Liver (tissue), 3 donors: ENCODE results near the gene RABIF.

ENCODE experiments used
- ATF3 ChIP-seq: IDR thresholded peaks from 2 replicates; pipeline ENCODE4 v1.6.1; 2016; ENCODE audit warnings: antibody characterized with exemption
- EGR1 ChIP-seq, 2 donors: IDR thresholded peaks; 2 replicates each; pipeline ENCODE4 v1.6.1; 2016 to 2018; ENCODE audit warnings: antibody characterized with exemption in 2 of 2, low read depth in 2 of 2
- FOXA1 ChIP-seq: IDR thresholded peaks from 2 replicates; pipeline ENCODE4 v1.6.1; 2016; ENCODE audit warnings: antibody characterized with exemption
- GABPA ChIP-seq, 2 donors: IDR thresholded peaks in 1 of 2; conservative IDR thresholded peaks in 1 of 2; 2 replicates each; pipeline ENCODE4 v1.6.1; 2016; ENCODE audit warnings: antibody characterized with exemption in 2 of 2, mild to moderate bottlenecking in 1 of 2, moderate library complexity in 1 of 2
- HNF4G ChIP-seq: IDR thresholded peaks from 2 replicates; pipeline ENCODE4 v1.6.1; 2016; ENCODE audit warnings: antibody characterized with exemption
- JUND ChIP-seq, 2 donors: IDR thresholded peaks; 2 replicates each; pipeline ENCODE4 v1.6.1; 2016; ENCODE audit warnings: antibody characterized with exemption in 2 of 2
- RAD21 ChIP-seq, 2 donors: IDR thresholded peaks; 2 replicates each; pipeline ENCODE4 v1.6.1; 2016; ENCODE audit warnings: antibody characterized with exemption in 2 of 2, mild to moderate bottlenecking in 2 of 2
- REST ChIP-seq: IDR thresholded peaks from 2 replicates; pipeline ENCODE4 v1.6.1; 2016; ENCODE audit warnings: antibody characterized with exemption, mild to moderate bottlenecking
- SP1 ChIP-seq: IDR thresholded peaks from 2 replicates; pipeline ENCODE4 v1.6.1; 2018; ENCODE audit warnings: antibody characterized with exemption, mild to moderate bottlenecking
- TAF1 ChIP-seq: conservative IDR thresholded peaks from 2 replicates; pipeline ENCODE4 v1.6.1; 2016; ENCODE audit warnings: antibody characterized with exemption, mild to moderate bottlenecking
- YY1 ChIP-seq: IDR thresholded peaks from 2 replicates; pipeline ENCODE4 v1.6.1; 2016; ENCODE audit warnings: antibody characterized with exemption, mild to moderate bottlenecking
- TF ChIP-seq, protein P1 (sequence below): fragments of 150-350 bp; IDR thresholded peaks from 2 replicates; pipeline ENCODE4 v1.5.1; 2017; ENCODE audit warnings: improper control_type of control experiment, low read depth, low read length; ENCODE audit not compliant: missing input control
- TF ChIP-seq, protein P2 (sequence below): IDR thresholded peaks from 2 replicates; pipeline ENCODE4 v1.6.1; 2016; ENCODE audit warnings: antibody characterized with exemption
- donor health status: healthy.
- donor health status: healthy.

DNA sequence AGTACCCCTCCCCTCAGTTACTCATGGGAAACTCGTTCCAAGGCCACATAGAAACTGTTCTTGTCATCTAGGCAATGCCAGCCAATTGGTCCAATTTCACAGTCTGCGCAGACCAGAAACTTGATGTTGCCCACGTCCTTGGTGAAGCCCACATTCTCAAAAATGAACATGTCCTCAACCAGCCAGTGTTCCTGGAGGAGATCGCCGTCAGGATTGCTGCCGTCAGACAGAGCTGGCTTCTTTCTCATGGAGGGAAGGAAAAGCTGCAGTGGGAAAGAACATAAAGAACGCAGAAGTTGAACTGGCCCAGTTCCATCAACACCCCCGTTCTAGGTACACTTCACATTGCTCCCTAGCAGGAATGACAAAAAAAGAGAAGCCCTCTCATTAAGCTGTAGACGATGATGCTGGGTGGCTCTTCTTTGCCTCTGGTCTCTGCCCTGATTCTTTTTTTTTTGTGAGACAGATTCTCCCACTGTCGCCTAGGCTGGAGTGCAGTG, 7.9 kb downstream of the RABIF start:
- TF ChIP-seq, protein P1, sequence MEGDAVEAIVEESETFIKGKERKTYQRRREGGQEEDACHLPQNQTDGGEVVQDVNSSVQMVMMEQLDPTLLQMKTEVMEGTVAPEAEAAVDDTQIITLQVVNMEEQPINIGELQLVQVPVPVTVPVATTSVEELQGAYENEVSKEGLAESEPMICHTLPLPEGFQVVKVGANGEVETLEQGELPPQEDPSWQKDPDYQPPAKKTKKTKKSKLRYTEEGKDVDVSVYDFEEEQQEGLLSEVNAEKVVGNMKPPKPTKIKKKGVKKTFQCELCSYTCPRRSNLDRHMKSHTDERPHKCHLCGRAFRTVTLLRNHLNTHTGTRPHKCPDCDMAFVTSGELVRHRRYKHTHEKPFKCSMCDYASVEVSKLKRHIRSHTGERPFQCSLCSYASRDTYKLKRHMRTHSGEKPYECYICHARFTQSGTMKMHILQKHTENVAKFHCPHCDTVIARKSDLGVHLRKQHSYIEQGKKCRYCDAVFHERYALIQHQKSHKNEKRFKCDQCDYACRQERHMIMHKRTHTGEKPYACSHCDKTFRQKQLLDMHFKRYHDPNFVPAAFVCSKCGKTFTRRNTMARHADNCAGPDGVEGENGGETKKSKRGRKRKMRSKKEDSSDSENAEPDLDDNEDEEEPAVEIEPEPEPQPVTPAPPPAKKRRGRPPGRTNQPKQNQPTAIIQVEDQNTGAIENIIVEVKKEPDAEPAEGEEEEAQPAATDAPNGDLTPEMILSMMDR: no peak
- TF ChIP-seq REST (no peak), FOXA1 (no peak), EGR1 (IDR thresholded peaks at IDR 0.05; ENCODE audit: low read depth in 2 of 2) (no peak), YY1 (no peak), JUND (IDR thresholded peaks at IDR 0.05) (no peak), HNF4G (no peak), RAD21 (IDR thresholded peaks at IDR 0.05) (no peak), SP1 (no peak), GABPA (IDR thresholded peaks at IDR 0.05 in 1 of 2, conservative IDR thresholded peaks at IDR 0.05 in 1 of 2) (no peak), TAF1 (no peak), ATF3 (no peak)
- TF ChIP-seq, protein P2, sequence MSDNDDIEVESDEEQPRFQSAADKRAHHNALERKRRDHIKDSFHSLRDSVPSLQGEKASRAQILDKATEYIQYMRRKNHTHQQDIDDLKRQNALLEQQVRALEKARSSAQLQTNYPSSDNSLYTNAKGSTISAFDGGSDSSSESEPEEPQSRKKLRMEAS: no peak
